GOT3 (cell line): ENCODE measurements around the gene CIRBP.

ENCODE experiments used
- DNase-seq: peaks from one replicate; lab custom pipeline; 2025; ENCODE audit warnings: mixed read lengths; lab: John Stamatoyannopoulos, UW

CIRBP gene

GRCh38 chr19:1278713-1279660 lies 9.9 kb downstream of the CIRBP start:
- no peak for DNase-seq

- peak; percentile 21 for DNase-seq
Observed at GRCh38 chr19:1279782-1280341, 10.7 kb downstream of the CIRBP start.

GRCh38 chr19:1280636-1281568 lies 11.8 kb downstream of the CIRBP start:
- DNase-seq = no peak

GRCh38 chr19:1281569-1282287 lies 12.6 kb downstream of the CIRBP start:
- DNase-seq = no peak

- no peak for DNase-seq
Observed at GRCh38 chr19:1282588-1283206, 13.6 kb downstream of the CIRBP start.

- DNase-seq = no peak
Observed at GRCh38 chr19:1283207-1283916, 14.2 kb downstream of the CIRBP start.

GRCh38 chr19:1283917-1284292 lies 14.8 kb downstream of the CIRBP start:
- no peak for DNase-seq

GRCh38 chr19:1284293-1284978 lies 15.3 kb downstream of the CIRBP start:
- DNase-seq = no peak

- DNase-seq = no peak
Observed at GRCh38 chr19:1284979-1285736, 16.0 kb downstream of the CIRBP start.

- no peak for DNase-seq
Observed at GRCh38 chr19:1285737-1286360, 16.7 kb downstream of the CIRBP start, which contains the start of gene EFNA2. EFNA2 (plus strand) TSS chr19:1285873; CDS start chr19:1286169, 296 bp downstream.

GRCh38 chr19:1286487-1287353 lies 17.6 kb downstream of the CIRBP start:
- no peak for DNase-seq

GRCh38 chr19:1287354-1288225 lies 18.5 kb downstream of the CIRBP start:
- no peak for DNase-seq

- no peak for DNase-seq
Observed at GRCh38 chr19:1288226-1288612, 19.1 kb downstream of the CIRBP start.

GRCh38 chr19:1288833-1289685 lies 19.9 kb downstream of the CIRBP start:
- no peak for DNase-seq

GRCh38 chr19:1289686-1290025 lies 20.5 kb downstream of the CIRBP start:
- DNase-seq = no peak

GRCh38 chr19:1290196-1290702 lies 21.1 kb downstream of the CIRBP start:
- no peak for DNase-seq
